Muscle of arm (tissue), 12 donors: ENCODE results near the gene ZSWIM4. TPM values are rescaled to one million over a fixed set of nuclear protein-coding genes. Genes with fewer than 3 reads are reported as not detected.
"Not testable (repeated sequence)": the region's sequence is repeated elsewhere in the genome, so short reads cannot be mapped to it uniquely, and the experiment has no call there.

Experiments used
- DNase-seq: peaks from one replicate; pipeline ENCODE4 v3.0.0-alpha.2; 2013
- polyA plus RNA-seq, 12 donors: library from polyadenylated mRNA; unstranded; fragments of 120-200 nt; gene quantifications; one replicate each; pipeline ENCODE4 v1.2.1, GENCODE V29; 2013; ENCODE audit not compliant: insufficient read length in 12 of 12

The ZSWIM4 gene
- polyA plus RNA-seq, 12 donors: 2.1 to 5.2 (median 3.5) TPM; not detected in 2

DNA sequence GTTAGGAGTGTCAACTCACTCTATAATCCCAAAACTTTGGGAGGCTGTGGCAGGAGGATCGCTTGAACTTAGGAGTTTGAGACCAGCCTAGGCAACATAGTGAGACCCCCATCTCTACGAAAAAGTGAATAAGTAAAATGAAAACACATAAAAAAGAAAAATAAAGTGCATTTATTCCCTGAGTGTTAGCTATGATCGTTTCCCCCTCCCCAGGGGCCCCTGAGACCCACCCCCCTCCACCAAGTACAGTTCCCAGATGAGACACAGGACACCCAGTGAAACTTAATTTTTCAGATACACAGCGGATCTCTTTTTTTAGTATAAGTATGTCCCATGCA, 53.1 kb downstream of the ZSWIM4 start:
- DNase-seq: no peak

DNA sequence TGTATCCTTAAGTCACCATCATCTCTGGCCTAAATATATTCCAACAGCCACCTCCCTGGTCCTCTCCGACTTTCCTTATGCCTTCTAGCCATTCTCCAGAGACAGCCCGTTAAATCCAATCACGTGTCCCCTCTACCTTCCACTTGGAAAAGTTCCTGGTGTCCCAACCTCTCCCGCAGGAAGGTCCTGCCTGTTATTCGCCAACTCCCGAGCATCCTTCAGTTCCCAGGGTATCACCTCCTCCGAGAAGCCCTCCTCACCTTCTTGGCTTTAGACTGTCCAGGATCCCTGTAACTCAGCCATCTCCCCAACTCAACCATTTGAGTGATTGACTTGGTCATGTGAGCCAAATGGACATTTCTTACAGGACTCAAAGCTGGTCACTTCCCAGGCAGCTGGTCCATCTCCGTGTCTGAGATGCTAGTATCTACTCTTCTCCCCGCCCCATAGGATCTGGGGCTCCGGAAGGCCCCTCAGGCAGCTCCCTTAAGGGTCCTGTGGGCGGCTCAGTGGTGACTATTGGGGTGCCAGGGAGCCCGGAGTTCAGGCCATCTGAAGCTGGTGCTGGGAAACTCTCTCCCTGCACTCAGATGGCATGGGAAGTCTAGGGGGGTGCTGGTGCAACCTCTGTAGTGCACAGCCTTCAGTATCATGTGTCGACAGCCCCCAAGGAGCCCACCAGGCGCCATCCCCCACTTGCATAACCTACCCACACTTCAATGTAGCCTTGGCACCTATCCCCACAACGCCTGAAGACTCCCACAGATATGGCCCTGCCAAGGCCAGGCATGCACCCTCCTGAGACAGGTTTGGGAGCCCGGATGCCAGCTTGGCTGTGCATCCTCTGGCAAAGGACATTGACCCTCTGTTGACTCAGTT, 53.8 kb downstream of the ZSWIM4 start:
- no peak for DNase-seq

- peak; percentile 88 for DNase-seq
Observed at GRCh38 chr19:13849991-13850909, 55.0 kb downstream of the ZSWIM4 start.

GRCh38 chr19:13850910-13851733, 55.9 kb downstream of the ZSWIM4 start:
- DNase-seq: no peak

- not testable (repeated sequence) for DNase-seq
Observed at GRCh38 chr19:13851734-13852114, 56.5 kb downstream of the ZSWIM4 start.

DNA sequence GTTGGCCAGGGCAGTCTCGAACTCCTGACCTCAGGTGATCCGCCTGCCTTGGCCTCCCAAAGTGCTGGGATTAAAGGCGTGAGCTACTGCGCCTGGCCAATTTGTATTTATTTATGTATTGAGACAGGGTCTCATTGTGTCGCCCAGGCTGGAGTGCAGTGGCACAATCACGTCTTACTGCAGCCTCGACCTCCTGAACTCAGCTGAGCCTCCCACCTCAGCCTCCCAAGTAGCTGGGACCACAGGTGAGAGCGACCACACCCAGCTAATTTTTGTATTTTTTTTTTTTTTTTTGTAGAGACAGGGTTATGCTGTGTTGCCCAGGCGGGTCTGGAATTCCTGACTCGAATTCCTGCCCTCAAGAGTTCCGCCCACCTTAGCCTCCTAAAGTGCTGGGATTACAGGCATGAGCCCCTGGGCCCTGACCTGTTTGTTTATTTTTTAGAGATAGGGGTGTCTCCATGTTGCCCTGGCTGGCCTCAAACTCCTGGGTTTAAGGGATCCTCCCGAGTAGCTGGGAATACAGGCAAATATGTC, 57.0 kb downstream of the ZSWIM4 start:
- DNase-seq: not testable (repeated sequence)

GRCh38 chr19:13856497-13856896, 61.3 kb downstream of the ZSWIM4 start:
- DNase-seq: no peak

- DNase-seq: no peak
Observed at GRCh38 chr19:13859361-13859880, 64.2 kb downstream of the ZSWIM4 start.

GRCh38 chr19:13860679-13861391, 65.6 kb downstream of the ZSWIM4 start:
- no peak for DNase-seq

DNA sequence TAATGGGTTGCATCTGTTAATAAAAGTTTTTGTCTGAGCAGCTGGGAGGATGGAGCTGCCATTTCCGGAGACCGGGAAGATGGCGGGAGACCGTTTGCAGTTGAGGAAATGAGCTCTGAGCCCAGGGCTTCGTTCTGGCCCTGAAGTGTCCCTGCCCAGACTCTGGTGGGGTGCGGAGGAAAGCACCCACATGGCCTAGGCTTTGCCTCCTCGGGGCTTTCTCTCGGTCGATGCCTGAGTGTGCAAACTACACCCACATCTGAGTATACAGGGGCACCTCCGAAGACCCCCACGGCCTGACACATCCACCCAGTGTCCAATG, 66.1 kb downstream of the ZSWIM4 start:
- no peak for DNase-seq

DNA sequence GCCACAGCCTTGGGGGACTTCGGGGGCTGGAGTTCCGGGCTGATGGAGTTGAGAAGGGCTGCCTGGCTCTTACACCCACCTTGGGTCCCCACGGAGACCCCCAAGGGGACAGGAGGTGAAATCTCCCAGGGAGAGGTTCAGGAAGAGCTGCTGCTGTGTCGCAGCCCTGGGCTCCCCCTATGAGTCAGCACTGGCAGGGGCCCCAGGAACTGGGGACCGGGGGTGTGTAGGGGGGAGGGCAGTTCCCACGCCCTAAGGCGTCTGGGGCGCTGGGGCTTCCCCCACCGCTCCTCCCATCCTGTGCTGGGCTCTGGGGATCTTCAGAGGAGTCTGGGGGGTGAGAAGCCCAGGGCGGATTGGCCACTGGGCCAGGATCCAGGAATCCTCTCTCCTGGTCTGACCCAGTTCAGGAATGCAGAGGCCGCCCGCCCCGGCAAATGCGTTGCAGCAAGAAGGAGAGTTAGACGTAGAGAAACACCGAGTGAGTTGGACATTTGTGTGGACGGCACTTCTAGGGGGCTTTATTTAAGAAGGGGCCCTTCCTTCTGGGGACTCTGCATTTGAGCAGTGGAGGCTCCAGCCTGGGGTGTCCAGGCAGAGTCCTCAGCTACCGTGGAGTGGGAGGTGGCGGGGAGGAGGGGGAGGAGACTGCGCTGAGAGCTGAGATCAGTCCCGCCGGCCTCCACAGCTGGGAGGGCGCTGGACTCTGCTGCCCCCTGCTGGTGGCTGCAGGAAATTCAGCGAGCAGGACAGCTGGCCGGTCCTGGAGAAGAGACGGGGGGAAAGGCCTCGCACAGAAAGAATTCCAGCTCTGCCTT, 66.7 kb downstream of the ZSWIM4 start:
- DNase-seq: peak; percentile 97

- no peak for DNase-seq
Observed at GRCh38 chr19:13864046-13864666, 68.9 kb downstream of the ZSWIM4 start.

DNA sequence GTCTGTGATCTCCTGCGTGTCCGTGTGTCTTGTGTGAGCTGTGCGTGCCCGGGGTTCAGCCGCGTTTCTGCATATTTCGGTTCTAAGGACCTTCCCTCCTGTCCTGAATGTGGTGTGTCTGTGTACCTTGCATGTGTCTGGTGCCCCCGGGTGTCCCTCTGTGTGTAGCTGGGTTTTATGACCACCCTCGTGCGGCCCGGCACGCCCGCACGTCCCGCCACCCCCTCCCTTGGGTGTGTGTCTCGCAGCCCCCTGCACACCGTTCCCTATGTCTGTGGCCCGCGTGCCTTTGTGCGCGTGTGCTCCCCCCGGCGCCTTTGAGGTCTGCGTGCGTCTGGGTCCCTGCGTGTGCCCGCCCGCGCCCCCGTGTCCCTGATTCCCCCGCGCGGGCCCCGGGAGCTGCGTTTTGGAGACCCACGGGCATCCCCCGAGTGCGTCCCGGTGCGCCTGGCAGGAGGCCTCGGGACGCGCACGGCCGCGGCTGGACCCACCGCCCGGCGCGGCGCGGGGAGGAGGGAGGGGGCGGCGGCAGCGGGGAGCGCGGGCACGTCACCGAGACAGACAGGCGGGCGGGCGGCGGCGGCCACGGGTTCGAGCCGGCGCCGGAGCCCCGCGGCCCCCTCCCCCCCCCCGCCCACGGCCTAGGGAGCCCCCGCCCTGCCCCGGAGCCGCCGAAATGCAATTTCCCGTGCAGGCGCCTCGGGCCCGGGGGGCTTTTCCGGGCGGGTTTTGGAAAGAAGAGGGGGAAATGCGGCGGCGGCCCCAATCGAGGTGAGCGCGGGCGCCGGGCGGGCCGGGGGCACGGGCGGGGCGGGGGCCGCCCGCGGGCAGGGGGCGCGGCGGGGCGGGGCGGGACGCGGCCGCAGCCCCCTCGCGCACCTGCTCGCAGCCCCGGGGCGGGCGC, 69.7 kb downstream of the ZSWIM4 start:
- no peak for DNase-seq

DNA sequence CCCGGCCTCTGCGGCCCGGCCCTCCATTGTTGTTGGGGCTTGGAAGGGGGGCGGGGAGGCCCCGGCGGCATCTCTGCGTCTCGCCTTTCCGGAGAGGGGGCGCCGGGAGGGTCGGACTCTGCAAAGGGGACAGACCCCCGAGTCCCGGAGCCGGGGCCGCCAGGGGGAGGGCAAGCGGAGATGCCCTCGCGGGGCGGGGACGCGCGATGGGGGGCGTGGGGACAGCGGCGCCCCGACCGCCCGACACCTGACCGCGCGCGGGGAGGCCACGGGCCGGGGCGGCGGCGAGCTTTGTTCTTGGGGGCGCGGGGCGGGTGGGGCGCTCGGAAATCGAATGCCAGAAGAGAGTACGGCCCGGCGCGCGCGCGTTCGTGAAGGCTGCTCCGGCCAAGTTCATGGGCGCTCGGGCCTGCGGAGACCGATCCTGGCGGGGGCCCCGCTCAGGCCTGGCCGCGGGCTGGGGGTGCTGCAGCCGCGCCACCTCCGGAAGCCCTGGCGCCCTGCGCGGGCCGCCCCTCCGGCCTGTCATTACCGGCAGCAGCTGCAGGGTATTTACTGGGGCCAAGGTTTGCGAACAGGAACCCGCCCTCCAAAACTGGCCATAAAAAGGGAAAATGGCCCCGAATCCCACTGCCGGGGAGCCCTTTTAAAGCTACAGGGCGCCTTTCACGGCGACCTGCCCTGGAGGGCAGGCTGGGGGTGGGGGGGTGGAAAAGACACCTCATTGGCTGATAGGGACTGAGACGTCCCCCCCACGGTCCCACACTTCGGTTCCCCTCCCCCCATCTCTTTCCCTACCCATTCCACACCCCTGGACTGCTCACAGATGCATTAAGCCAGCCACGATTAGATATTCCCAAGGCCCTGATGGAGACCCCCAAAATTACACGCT, 70.6 kb downstream of the ZSWIM4 start:
- DNase-seq: no peak

DNA sequence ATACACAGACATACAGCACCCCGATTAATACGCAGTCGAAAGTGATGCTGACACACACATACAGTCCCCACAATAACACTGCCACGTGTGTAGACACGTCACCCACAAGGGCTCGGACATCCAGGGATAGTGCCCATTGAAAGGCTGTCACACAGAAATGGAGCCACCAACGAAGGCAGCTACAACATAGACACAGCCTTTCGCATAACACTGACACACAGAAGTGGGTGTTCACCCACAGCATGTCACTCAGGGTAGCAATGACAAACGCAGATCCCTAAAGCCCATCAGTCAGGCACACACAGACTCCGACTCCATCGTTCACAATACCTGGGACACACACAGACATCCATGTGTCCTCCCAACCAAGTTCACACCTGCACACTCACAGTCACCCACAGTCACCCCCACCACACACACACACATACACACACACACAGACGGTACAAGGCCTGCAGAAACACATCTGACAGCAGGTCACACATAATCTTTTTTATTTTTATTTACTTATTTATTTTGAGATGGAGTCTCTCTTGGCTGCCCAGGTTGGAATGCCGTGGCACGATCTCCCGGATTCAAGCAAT, 71.3 kb downstream of the ZSWIM4 start:
- DNase-seq: no peak

- DNase-seq: no peak
Observed at GRCh38 chr19:13868663-13869062, 73.4 kb downstream of the ZSWIM4 start.

- no peak for DNase-seq
Observed at GRCh38 chr19:13869281-13869680, 74.0 kb downstream of the ZSWIM4 start.
